HepG2 (cell line): Measurements from ENCODE around the gene DIP2C. TPM values are rescaled to one million over a fixed set of nuclear protein-coding genes. Genes with fewer than 3 reads are reported as not detected.

ENCODE experiments used
- ATAC-seq: fragments of 200-7000 bp; cut with Tn5 transposase; 3 replicates; pipeline ENCODE4 v1.9.1; 2020; ENCODE audit warnings: mild to moderate bottlenecking, moderate library complexity
- BruUV-seq: library from RNA; stranded (reverse); fragments of 400-500 nt; replicated peaks from 2 replicates; lab custom pipeline; 2021; lab: Mats Ljungman, UMichigan
- CTCF ChIA-PET: fragments of 300-600 bp; formaldehyde crosslinking; extraction: SDS; loops from one replicate; lab custom pipeline; 2021; ENCODE audit warnings: low total read pairs, inconsistent platforms, low intra/inter-chr PET ratio; lab: Yijun Ruan, JAX
- POLR2A ChIA-PET: fragments of 350-600 bp; sonication (Branson Sonifier 250); formaldehyde crosslinking; loops from one replicate; lab custom pipeline; 2020; ENCODE audit warnings: antibody characterized with exemption, inconsistent platforms; lab: Yijun Ruan, JAX
- DNase-seq: peaks from one replicate; pipeline ENCODE4 v3.0.0-alpha.2; 2015; ENCODE audit warnings: low spot score
- FAIRE-seq: peaks from 3 replicates; lab custom pipeline; 2011; peaks lifted over from hg19 to GRCh38; lab: Jason Lieb, UNC
- H2AFZ ChIP-seq: one replicate; pipeline ENCODE4 v1.6.1; 2011; ENCODE audit warnings: low read length, inconsistent platforms
- H3K27ac ChIP-seq: fragments of 300-600 bp; 3 replicates; pipeline ENCODE4 v1.8.0; 2011; ENCODE audit warnings: mixed run types, mild to moderate bottlenecking, mixed read lengths, low read length, inconsistent platforms; ENCODE audit not compliant: insufficient read depth; ENCODE audit errors: extremely low read length
- H3K27me3 ChIP-seq, 2 experiments: fragments of 200-600 bp in 1 of 2; 2 replicates in 1 of 2; 3 replicates in 1 of 2; pipeline versions ENCODE4 v1.6.0 to v1.8.0; 2011; ENCODE audit warnings: low read length in 2 of 2, mild to moderate bottlenecking in 2 of 2, moderate library complexity in 2 of 2, inconsistent platforms in 1 of 2; ENCODE audit not compliant: insufficient read depth in 2 of 2, control insufficient read depth in 1 of 2
- H3K36me3 ChIP-seq, 2 experiments: fragments of 200-600 bp in 1 of 2; replicated peaks in 1 of 2; 2 replicates in 1 of 2; 3 replicates in 1 of 2; pipeline versions ENCODE4 v1.5.1 to v1.8.0; 2011; ENCODE audit warnings: low read length in 2 of 2, inconsistent platforms in 1 of 2; ENCODE audit not compliant: insufficient read depth in 2 of 2, control insufficient read depth in 1 of 2
- H3K4me1 ChIP-seq: 2 replicates; pipeline ENCODE4 v1.5.1; 2012; ENCODE audit warnings: low read length, inconsistent platforms; ENCODE audit not compliant: insufficient read depth
- H3K4me2 ChIP-seq: 2 replicates; pipeline ENCODE4 v1.6.0; 2011; ENCODE audit warnings: low read depth, low read length, inconsistent platforms
- H3K4me3 ChIP-seq, 3 experiments: fragments of 200-600 bp in 1 of 3; sonication (generic), shearing (Covaris generic) in 1 of 3; replicated peaks in 1 of 3; 2 replicates each; pipeline ENCODE4 v1.5.1; 2011 to 2016; ENCODE audit warnings: low read length in 3 of 3, inconsistent platforms in 2 of 3, low read depth in 2 of 3, mild to moderate bottlenecking in 2 of 3, control low read depth in 1 of 3, mixed read lengths in 1 of 3; ENCODE audit not compliant: insufficient read depth in 1 of 3
- H3K79me2 ChIP-seq: one replicate; pipeline ENCODE4 v1.6.1; 2011; ENCODE audit warnings: low read length, inconsistent platforms; ENCODE audit not compliant: insufficient read depth
- H3K9ac ChIP-seq: 2 replicates; pipeline ENCODE4 v1.6.0; 2011; ENCODE audit warnings: mild to moderate bottlenecking, low read depth, low read length, inconsistent platforms; ENCODE audit not compliant: insufficient read depth
- H3K9me3 ChIP-seq: 2 replicates; pipeline ENCODE4 v1.5.1; 2012; ENCODE audit warnings: mild to moderate bottlenecking, low read length
- H4K20me1 ChIP-seq: 2 replicates; pipeline ENCODE4 v1.6.0; 2011; ENCODE audit warnings: inconsistent platforms, mild to moderate bottlenecking, low read length, moderate library complexity; ENCODE audit not compliant: insufficient read depth
- HMGA1 ChIP-seq: sonication (generic); formaldehyde crosslinking; conservative IDR thresholded peaks from 2 replicates; pipeline ENCODE4 v1.4.0; 2020; ENCODE audit warnings: missing genetic modification reagents
- IRX3 ChIP-seq: sonication (generic); formaldehyde crosslinking; IDR thresholded peaks from 2 replicates; pipeline ENCODE4 v1.8.1; 2023; ENCODE audit warnings: mild to moderate bottlenecking, low read depth, missing genetic modification reagents, borderline replicate concordance
- MAF1 ChIP-seq: sonication (generic); formaldehyde crosslinking; IDR thresholded peaks from 2 replicates; pipeline ENCODE4 v1.5.0; 2020; ENCODE audit warnings: missing genetic modification reagents, borderline replicate concordance
- MAZ ChIP-seq, 2 experiments: sonication (generic) in 1 of 2; formaldehyde crosslinking in 1 of 2; IDR thresholded peaks; 2 replicates each; pipeline versions ENCODE4 v1.5.0 to v1.6.1; 2012 to 2020; ENCODE audit warnings: low read depth in 2 of 2, mild to moderate bottlenecking in 2 of 2, borderline replicate concordance in 1 of 2, improper control_type of control experiment in 1 of 2, low read length in 1 of 2, missing genetic modification reagents in 1 of 2, moderate library complexity in 1 of 2
- PAF1 ChIP-seq: IDR thresholded peaks from 2 replicates; pipeline ENCODE4 v1.6.1; 2016; ENCODE audit warnings: missing genetic modification reagents, missing compliant biosample characterization
- RAD51 ChIP-seq: fragments of 450-650 bp; IDR thresholded peaks from 2 replicates; pipeline ENCODE4 v1.6.1; 2016; ENCODE audit warnings: borderline replicate concordance
- TCF7L2 ChIP-seq: IDR thresholded peaks from 2 replicates; pipeline ENCODE4 v1.6.1; 2011; ENCODE audit warnings: mild to moderate bottlenecking, low read depth, low read length, moderate library complexity
- TOPORS ChIP-seq: sonication (generic); formaldehyde crosslinking; IDR thresholded peaks from 2 replicates; pipeline ENCODE4 v1.8.0; 2023; ENCODE audit warnings: mild to moderate bottlenecking, missing genetic modification reagents
- ZBTB42 ChIP-seq: sonication (generic); formaldehyde crosslinking; IDR thresholded peaks from 2 replicates; pipeline ENCODE4 v1.5.0; 2020; ENCODE audit warnings: mild to moderate bottlenecking, missing genetic modification reagents
- WGBS: methylation state at CpG from one replicate; pipeline ENCODE4 v1.1.6; 2017; ENCODE audit warnings: low lambda C conversion rate; 5-methylcytosine and 5-hydroxymethylcytosine counted together
- in situ Hi-C: cut with HindIII; loops from 2 replicates; pipeline ENCODE4 v1.10.0; 2017; ENCODE audit warnings: low pct_unique_long_range_greater_than_20kb; ENCODE audit not compliant: extremely low pct_ligation_motif_present
- intact Hi-C: fragments of 100-400 bp; cut with micrococcal nuclease; formaldehyde crosslinking; loops from one replicate; pipeline ENCODE4 v1.10.0; 2022; ENCODE audit not compliant: unreplicated experiment
- polyA plus RNA-seq, 8 experiments: library from polyadenylated mRNA; depleted of rRNA in 3 of 8; stranded (reverse) in 7 of 8; unstranded in 1 of 8; fragments of >200 nt; fragmentation: Illumina TruSeq in 4 of 8; extraction: Trizol in 4 of 8; gene quantifications; 2 replicates each; pipeline versions ENCODE4 v1.2.1 to v1.2.3, GENCODE V29; 2011 to 2016; ENCODE audit warnings: low read depth in 4 of 8, missing spikeins in 1 of 8, mixed read lengths in 1 of 8; ENCODE audit not compliant: insufficient read depth in 1 of 8
- total RNA-seq, 5 experiments: library from RNA; depleted of rRNA; stranded (reverse); fragments of >200 nt; fragmentation: Illumina TruSeq; extraction: Trizol; gene quantifications; 2 replicates each; pipeline ENCODE4 v1.2.3, GENCODE V29; 2016; ENCODE audit warnings: low read depth in 1 of 5
- TF ChIP-seq, protein P1 (sequence below): sonication (generic); formaldehyde crosslinking; IDR thresholded peaks from 2 replicates; pipeline ENCODE4 v1.4.0; 2020; ENCODE audit warnings: missing genetic modification reagents, borderline replicate concordance
- TF ChIP-seq, protein P2 (sequence below): sonication (generic); formaldehyde crosslinking; IDR thresholded peaks from 2 replicates; pipeline ENCODE4 v1.4.0; 2020; ENCODE audit warnings: missing genetic modification reagents
- TF ChIP-seq, protein P3 (sequence below): sonication (generic); formaldehyde crosslinking; IDR thresholded peaks from 2 replicates; pipeline ENCODE4 v1.8.0; 2022; ENCODE audit warnings: missing genetic modification reagents, mild to moderate bottlenecking, borderline replicate concordance
- TF ChIP-seq, protein P4 (sequence below): sonication (generic); formaldehyde crosslinking; conservative IDR thresholded peaks from 2 replicates; pipeline ENCODE4 v1.8.0; 2022; ENCODE audit warnings: mild to moderate bottlenecking, moderate library complexity, missing genetic modification reagents

The DIP2C gene
- total and polyA plus RNA-seq, 2 of the 13 experiments (the other 11 are each of a cell fraction or from before 2014, with no cell fraction given) = 2.2 to 2.7 TPM

DNA sequence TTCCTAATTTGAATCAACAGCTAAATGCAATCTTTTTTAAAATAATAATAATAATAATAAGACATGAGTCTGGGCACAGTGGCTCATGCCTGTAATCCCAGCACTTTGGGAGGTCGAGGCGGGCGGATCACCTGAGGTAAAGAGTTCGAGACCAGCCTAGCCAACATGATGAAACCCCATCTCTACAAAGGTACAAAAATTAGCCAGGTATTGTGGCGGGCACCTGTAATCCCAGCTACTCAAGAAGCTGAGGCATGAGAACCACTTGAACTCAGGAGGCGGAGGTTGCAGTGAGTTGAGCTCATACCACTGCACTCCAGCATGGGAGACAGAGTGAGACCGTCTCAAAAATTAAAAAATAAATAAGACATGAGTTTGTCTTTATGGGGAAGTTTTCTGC lies 3.9 kb downstream of the DIP2C start:
- DNase-seq (no peak), FAIRE-seq (no peak), ATAC-seq (no peak)
- no TSS peak for BruUV-seq
- Histone ChIP-seq H3K36me3 (no peaks in the 10 kb centered on the region), H3K27ac (no peak overlapping the region), H3K79me2 (peaks cover 18% of the 10 kb centered on the region), H3K4me2 (no peak overlapping the region), H3K4me1 (peaks cover 27% of the 10 kb centered on the region), H3K27me3 (peaks cover 0 to 3% of the 10 kb centered on the region in 2 experiments; a peak in 2 of 5 replicates), H3K4me3 (no peak overlapping the region), H3K9ac (no peak overlapping the region), H4K20me1 (peaks cover 15% of the 10 kb centered on the region; the same call in 1 of the 2 replicates), H2AFZ (no peak overlapping the region), H3K9me3 (no peaks in the 10 kb centered on the region)
- CTCF ChIA-PET = no interaction called here
- in situ Hi-C loops (no loop called here), intact Hi-C loops (loop anchor here (5.0 kb wide), 1 partner anchor 102 kb away; no protein-coding TSS in a partner anchor)
- WGBS = 83% methylated on average over 7 of the region's 7 CpGs
- POLR2A ChIA-PET = no interaction called here
- TF ChIP-seq RAD51 (no peak), HMGA1 (no peak), MAF1 (no peak), TOPORS (CRISPR knock-in tag) (no peak), IRX3 (no peak), PAF1 (CRISPR knock-in tag) (no peak), MAZ (IDR thresholded peaks at IDR 0.05; ENCODE audit: borderline replicate concordance, low read depth, low read length) (no peak), MAZ (CRISPR knock-in tag; IDR thresholded peaks at IDR 0.05; ENCODE audit: low read depth) (no peak), ZBTB42 (CRISPR knock-in tag) (no peak), TCF7L2 (no peak)
- TF ChIP-seq, protein P1, sequence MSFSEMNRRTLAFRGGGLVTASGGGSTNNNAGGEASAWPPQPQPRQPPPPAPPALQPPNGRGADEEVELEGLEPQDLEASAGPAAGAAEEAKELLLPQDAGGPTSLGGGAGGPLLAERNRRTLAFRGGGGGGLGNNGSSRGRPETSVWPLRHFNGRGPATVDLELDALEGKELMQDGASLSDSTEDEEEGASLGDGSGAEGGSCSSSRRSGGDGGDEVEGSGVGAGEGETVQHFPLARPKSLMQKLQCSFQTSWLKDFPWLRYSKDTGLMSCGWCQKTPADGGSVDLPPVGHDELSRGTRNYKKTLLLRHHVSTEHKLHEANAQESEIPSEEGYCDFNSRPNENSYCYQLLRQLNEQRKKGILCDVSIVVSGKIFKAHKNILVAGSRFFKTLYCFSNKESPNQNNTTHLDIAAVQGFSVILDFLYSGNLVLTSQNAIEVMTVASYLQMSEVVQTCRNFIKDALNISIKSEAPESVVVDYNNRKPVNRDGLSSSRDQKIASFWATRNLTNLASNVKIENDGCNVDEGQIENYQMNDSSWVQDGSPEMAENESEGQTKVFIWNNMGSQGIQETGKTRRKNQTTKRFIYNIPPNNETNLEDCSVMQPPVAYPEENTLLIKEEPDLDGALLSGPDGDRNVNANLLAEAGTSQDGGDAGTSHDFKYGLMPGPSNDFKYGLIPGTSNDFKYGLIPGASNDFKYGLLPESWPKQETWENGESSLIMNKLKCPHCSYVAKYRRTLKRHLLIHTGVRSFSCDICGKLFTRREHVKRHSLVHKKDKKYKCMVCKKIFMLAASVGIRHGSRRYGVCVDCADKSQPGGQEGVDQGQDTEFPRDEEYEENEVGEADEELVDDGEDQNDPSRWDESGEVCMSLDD (CRISPR knock-in tag) = no peak
- TF ChIP-seq, protein P2, sequence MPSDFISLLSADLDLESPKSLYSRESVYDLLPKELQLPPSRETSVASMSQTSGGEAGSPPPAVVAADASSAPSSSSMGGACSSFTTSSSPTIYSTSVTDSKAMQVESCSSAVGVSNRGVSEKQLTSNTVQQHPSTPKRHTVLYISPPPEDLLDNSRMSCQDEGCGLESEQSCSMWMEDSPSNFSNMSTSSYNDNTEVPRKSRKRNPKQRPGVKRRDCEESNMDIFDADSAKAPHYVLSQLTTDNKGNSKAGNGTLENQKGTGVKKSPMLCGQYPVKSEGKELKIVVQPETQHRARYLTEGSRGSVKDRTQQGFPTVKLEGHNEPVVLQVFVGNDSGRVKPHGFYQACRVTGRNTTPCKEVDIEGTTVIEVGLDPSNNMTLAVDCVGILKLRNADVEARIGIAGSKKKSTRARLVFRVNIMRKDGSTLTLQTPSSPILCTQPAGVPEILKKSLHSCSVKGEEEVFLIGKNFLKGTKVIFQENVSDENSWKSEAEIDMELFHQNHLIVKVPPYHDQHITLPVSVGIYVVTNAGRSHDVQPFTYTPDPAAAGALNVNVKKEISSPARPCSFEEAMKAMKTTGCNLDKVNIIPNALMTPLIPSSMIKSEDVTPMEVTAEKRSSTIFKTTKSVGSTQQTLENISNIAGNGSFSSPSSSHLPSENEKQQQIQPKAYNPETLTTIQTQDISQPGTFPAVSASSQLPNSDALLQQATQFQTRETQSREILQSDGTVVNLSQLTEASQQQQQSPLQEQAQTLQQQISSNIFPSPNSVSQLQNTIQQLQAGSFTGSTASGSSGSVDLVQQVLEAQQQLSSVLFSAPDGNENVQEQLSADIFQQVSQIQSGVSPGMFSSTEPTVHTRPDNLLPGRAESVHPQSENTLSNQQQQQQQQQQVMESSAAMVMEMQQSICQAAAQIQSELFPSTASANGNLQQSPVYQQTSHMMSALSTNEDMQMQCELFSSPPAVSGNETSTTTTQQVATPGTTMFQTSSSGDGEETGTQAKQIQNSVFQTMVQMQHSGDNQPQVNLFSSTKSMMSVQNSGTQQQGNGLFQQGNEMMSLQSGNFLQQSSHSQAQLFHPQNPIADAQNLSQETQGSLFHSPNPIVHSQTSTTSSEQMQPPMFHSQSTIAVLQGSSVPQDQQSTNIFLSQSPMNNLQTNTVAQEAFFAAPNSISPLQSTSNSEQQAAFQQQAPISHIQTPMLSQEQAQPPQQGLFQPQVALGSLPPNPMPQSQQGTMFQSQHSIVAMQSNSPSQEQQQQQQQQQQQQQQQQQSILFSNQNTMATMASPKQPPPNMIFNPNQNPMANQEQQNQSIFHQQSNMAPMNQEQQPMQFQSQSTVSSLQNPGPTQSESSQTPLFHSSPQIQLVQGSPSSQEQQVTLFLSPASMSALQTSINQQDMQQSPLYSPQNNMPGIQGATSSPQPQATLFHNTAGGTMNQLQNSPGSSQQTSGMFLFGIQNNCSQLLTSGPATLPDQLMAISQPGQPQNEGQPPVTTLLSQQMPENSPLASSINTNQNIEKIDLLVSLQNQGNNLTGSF (CRISPR knock-in tag) = no peak
- TF ChIP-seq, protein P3, sequence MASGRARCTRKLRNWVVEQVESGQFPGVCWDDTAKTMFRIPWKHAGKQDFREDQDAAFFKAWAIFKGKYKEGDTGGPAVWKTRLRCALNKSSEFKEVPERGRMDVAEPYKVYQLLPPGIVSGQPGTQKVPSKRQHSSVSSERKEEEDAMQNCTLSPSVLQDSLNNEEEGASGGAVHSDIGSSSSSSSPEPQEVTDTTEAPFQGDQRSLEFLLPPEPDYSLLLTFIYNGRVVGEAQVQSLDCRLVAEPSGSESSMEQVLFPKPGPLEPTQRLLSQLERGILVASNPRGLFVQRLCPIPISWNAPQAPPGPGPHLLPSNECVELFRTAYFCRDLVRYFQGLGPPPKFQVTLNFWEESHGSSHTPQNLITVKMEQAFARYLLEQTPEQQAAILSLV = no peak
- TF ChIP-seq, protein P4, sequence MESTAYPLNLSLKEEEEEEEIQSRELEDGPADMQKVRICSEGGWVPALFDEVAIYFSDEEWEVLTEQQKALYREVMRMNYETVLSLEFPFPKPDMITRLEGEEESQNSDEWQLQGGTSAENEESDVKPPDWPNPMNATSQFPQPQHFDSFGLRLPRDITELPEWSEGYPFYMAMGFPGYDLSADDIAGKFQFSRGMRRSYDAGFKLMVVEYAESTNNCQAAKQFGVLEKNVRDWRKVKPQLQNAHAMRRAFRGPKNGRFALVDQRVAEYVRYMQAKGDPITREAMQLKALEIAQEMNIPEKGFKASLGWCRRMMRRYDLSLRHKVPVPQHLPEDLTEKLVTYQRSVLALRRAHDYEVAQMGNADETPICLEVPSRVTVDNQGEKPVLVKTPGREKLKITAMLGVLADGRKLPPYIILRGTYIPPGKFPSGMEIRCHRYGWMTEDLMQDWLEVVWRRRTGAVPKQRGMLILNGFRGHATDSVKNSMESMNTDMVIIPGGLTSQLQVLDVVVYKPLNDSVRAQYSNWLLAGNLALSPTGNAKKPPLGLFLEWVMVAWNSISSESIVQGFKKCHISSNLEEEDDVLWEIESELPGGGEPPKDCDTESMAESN (CRISPR knock-in tag) = no peak
